ENCODE results near the gene BSND.

GRCh38 chr1:55034476-55035133, 35.9 kb downstream of the BSND start:
- TF ChIP-seq, protein P1, sequence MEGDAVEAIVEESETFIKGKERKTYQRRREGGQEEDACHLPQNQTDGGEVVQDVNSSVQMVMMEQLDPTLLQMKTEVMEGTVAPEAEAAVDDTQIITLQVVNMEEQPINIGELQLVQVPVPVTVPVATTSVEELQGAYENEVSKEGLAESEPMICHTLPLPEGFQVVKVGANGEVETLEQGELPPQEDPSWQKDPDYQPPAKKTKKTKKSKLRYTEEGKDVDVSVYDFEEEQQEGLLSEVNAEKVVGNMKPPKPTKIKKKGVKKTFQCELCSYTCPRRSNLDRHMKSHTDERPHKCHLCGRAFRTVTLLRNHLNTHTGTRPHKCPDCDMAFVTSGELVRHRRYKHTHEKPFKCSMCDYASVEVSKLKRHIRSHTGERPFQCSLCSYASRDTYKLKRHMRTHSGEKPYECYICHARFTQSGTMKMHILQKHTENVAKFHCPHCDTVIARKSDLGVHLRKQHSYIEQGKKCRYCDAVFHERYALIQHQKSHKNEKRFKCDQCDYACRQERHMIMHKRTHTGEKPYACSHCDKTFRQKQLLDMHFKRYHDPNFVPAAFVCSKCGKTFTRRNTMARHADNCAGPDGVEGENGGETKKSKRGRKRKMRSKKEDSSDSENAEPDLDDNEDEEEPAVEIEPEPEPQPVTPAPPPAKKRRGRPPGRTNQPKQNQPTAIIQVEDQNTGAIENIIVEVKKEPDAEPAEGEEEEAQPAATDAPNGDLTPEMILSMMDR (IDR thresholded peaks at IDR 0.05; ENCODE audit: low read depth, low read length) = no peak
- no peak for TF ChIP-seq EZH2phosphoT487 (IDR thresholded peaks at IDR 0.05; ENCODE audit: low read depth)
